MV-4-11 (cell line): Measurements from ENCODE around the gene MYO9A.

Experiments used
- DNase-seq: peaks from one replicate; lab custom pipeline; 2025; lab: John Stamatoyannopoulos, UW

MYO9A gene

DNA sequence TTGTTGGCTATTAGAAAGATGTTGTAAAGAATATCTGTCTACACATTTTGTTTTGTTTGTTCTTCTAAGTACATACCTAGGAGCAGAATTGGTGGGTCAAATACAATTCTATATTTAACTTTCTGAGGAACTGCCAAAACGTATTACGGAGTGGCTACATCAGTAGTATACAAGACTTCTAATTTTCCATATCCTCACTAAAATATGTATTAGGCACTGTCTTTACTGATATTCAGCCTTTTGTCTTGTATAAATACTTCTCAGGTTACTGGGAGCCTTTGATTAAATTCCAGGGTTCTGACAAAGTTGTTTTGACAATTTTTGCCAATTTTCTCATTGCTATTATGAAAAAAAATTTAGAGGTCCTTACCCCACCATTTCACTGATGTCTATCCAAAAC, 160.9 kb downstream of the MYO9A start:
- no peak for DNase-seq

DNA sequence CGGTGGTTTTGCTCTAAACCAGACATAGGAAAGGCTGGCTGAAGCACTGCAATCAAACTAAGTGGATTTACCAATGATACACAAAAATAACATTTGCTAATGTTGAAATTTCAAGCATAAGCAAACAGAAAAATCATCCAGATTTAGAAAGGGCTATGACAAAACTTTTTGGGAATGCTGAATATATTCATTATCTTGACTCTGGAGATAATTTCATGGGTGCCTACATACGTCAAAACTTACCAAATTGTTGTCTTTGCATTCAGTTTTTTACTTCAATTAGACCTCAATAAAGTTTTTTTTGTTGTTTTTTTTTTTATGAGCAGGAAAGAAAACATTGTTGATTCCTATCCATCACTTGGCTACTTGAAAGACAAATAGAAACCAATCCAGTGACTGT, 166.8 kb downstream of the MYO9A start:
- DNase-seq: no peak

DNA sequence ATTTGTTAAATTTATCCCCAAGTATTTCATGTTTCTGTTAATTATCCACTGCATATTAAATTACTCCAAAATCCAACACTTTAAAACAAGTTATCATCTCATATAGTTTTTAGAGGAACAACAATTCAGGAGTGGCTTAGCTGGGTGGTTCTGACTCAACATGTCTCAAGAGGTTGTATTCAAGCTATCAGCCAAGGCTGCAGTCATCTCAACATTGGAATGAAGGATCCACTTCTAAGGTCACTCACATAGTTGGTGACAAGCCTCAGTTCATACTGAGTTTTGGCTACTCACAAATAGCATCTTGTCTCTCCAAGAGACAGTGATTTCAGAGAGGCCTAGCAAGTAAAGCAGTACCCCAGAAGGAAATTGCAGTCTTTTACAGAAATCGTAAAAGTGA, 172.9 kb downstream of the MYO9A start:
- no peak for DNase-seq

DNA sequence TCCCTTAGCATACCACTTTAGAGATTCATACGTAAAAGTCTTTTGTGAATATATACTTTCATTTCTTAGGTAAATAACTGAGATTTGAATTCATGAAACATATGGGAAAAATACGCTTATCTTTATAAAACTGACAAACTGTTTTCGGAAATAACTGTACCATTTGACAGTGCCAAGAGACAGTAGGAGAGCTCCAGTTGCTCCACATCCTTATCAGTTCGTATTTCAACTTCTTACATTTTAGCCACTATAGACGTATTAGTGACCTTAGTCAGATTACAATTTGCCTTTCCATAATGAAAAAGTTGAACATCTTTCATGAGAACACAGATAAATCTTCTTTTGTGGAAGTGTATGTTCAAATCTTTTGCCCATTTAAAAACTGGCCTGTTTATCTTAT, 174.1 kb downstream of the MYO9A start:
- DNase-seq: no peak

DNA sequence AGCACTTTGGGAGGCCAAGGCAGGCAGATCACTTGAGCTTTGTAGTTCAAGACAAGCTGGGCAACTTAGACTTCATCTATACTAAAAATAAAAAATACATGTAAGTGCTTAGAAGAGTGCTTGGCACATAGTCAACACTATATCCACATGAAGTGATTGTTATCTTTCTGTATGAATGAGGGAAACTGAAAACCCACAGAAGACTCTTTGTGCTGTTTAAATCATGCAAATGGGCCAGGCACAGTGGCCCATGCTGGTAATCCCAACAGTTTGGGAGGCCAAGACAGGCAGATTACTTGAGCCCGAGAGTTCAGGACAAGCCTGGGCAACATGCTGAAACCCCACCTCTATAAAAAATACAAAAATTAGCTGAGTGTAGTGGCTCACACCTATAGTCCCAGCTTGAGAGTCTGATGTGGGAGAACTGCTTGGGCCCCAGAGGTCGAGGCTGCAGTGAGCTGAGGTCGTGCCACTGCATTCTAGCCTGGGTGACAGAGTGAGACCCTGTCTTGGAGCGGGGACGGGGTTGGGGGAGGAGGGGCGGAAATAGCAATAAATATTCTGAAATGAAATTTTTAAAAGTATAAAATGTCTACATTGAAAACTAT, 177.9 kb downstream of the MYO9A start:
- DNase-seq: no peak

DNA sequence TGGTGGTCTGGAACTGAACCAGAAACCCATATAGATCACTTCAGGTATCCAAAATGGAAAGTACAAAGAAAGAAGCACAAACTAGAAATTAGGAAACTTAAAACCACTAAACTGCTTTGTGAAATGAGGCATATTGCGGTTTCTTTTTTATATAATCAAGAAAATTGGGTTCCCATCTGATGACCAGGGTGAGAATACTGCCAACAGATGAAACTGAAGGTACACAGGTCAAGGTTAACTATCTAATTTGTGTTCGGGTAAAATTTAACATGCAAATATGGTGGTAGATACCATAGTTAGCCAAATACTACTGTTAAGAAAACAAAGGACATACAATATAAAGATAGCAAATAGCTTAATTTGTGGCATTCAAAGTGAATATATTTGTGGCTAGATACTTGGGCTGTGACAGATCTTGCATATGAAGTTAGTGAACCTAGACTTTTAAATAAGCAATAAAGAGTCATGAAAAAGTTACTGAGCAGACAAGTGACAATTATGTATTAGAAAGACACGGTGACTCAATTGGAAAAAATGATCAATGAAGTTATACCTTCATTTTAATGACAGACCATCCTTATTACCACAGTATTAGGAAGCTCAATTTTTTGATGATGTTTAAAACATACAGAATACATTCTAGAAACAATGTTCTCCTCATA, 180.2 kb downstream of the MYO9A start:
- DNase-seq: no peak

DNA sequence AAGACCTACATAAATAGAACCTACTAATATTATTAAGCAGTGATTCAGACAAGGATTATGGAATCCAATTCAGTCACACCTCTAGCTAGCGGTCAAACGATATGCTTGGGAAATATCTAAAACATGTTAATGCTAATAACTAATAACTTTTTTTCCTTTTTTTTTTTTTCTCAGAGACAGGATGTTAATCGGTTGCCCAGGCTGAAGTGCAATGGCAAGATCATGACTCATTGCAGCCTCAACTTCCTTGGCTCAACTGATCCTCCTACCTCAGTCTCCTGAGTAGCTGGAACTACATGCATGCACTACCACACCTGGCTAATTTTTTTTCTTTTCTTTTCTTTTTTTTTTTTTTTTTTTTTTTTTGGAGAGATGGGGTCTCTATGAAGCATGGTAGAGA, 183.5 kb downstream of the MYO9A start:
- no peak for DNase-seq

DNA sequence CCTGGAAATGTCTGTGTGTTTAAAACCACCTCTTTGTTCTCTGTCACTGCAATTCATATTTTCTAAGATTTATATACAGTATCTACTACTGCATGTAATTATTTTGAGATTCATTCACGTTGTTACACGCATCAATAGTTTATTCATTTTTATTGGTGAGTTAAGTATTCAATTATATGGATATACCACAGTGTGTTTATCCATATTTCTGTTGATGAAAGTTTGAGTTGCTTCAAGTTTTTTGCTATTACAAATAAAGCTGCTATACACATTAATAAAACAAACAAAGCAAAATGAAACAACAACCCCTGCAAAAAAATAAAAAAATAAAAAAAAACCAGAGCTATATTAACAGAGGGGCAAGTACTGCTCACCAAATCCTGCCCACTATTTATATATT, 185.3 kb downstream of the MYO9A start:
- DNase-seq: no peak

DNA sequence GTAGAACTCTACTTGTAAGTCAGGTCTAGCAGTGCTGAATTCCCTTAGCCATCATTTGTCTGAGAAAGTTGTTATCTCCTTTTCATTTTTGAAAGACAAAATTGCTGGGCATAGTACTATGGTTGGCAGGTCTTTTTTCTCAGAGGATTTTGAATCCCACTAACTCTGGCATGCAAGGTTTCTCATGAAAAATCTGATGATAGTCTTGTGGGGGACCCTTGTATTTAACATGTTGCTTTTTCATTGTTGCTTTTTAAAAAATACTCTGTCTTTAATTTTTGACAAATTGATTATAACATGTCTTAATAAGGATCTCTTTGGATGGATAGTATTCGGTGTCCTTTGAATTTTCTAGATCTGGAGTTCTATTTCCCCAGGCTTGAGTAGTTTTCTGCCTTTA, 186.7 kb downstream of the MYO9A start:
- DNase-seq: no peak

DNA sequence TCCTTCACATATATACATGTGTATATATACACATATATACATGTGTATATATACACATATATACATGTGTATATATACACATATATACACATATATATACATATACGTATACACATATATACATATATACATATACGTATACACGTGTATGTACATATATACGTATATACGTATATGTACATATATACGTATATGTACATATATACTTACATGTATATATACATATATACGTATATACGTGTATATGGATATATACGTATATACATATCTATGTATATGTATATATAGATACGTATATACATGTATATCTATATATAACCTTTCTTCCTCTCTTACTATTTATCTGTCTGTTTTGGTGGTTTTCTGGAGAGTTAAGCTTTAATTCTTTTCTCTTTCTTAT, 192.8 kb downstream of the MYO9A start:
- DNase-seq: no peak

DNA sequence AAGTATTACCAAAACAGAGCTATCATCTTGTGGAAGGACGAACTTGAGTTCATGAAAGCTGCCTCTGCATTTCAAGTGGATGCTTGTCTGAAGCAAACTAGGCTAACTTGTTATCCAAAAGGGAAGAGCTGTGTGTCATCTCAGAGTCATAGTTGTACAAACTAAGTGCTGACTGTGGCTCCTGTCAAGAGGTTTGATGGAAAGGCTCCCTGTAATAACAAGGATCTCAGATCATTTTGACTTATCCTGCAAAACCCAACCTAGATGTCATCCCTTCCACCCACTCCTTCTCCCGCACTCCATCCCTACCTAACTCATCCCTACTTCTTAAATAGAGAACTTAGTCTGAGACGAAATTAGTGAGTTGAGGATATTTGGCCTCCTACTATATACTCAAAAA, 196.8 kb downstream of the MYO9A start:
- no peak for DNase-seq

DNA sequence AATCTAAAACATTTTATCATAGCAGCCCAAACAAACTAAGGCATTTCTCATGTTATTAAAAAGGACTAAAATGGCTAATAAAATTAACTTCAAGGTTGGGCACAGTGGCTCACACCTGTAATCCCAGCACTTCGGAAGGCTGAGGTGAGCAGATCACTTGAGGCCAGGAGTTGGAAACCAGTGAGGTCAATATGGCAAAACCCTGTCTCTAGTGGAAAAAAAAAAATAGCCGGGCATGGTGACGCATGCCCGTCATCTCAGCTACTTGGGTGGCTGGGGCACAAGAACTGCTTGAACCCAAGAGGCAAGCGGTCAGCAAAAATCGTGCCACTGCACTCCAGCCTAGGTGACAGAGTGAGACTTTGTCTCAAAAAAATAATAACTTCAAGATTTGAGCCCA, 197.4 kb downstream of the MYO9A start:
- no peak for DNase-seq

DNA sequence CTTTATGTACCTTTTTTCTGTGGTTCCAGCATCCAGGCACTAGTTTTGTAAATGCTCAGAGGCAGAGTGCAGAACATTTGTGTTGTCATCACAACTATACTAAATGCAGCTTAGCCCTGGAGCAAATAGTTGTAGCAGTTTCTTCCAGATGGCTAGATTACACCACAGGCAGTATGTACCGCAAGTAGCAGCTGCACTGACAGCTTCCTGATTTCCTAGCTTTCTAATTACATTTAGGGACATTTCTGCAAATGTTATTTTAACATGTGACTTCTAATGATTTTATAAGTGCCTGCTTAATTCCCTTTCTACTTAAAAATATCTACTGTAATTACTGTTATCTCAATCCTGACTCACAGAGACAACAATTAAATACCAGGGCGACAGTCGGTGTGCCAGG, 201.1 kb downstream of the MYO9A start:
- peak; percentile 92 for DNase-seq

DNA sequence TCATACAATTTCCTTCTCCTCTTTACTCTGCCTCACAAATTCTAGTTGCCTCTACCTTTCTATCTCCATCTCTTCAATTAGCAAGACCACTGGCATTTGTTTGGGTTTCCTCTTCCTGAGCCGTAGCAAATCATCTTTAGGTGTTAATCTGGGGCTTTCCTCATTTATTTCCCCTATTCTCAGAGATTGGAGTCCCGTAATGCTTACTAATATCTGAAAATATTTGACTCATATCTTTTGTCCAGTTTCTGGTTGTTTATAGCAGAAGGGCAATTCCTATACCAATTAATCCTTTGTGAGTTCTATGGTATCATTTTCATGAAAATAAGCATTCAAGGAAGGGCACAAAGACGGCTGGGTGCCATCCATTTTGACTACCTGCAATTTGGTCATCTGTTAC, 203.9 kb downstream of the MYO9A start:
- no peak for DNase-seq

DNA sequence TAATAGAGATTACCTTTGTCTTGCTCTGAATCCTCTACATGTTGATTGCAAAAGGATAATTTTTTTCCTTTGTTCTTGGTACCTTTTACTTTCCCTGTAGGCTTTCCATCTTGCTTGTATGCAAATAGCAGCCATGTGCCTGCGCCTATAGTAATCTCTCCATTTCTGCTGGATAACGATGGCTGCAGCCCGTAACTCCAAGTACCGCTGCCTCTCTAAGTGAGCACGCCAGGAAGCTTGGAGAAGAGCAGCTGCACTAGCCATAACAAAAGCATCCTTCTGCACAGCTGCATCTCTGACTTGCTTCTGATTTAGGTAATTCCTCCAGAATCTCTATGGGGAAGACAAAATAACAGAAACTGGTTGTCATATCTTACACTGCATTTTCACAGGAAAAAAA, 218.3 kb downstream of the MYO9A start:
- no peak for DNase-seq

DNA sequence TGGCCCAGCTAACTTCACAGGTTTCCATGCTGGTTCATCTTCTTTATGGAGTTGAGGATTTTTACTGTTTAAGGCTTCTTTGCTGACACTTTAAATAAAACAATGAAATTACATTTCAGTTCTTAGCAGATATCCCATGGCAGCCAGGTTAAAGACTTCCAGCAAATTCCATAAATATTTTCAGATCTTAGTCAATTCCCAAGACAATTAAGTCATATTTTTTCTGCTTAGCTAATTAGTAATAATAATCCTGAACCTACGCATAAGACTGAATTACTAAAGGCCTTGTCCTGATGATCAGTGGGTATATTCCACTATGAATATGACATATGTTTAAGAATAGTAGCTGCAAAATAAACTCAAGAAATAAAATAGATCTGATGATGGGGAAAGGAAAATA, 224.3 kb downstream of the MYO9A start:
- DNase-seq: no peak

DNA sequence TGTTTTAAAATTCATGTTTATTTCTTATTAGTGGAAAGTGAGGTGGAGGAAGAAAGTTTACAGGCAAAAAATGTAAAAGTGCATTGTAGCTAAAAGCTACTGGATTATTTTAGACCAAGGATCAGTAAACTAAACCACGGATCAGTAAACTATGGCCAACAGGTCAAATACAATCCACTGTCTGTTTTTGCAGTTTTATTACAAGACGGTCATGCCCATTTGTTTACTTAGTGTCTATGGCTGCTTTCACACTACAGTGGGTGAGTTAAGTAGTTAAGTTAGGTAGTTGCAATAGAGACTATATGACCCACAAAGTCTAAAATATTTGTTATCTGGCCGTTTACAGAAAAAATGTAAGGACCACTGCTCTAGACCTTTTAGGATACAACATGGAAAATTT, 225.6 kb downstream of the MYO9A start:
- no peak for DNase-seq

DNA sequence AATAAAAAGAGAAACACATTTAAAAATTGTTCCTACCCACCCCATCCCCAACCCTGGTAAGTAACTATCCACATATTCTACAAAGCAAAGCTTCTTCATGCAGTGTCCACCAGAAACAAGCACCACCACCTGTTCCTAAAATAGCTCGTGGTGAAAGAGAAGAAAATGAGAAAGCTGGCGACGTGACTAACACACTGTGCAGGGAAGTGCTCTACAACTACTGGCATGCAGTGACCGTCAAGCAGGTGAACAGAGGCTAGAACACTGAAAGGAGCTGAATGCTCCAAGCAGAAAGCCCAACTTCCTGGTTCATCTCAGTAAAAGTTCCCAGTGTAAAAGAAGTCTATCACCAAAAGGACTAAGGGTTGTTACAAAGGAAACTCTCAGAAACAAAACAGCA, 226.9 kb downstream of the MYO9A start:
- no peak for DNase-seq

DNA sequence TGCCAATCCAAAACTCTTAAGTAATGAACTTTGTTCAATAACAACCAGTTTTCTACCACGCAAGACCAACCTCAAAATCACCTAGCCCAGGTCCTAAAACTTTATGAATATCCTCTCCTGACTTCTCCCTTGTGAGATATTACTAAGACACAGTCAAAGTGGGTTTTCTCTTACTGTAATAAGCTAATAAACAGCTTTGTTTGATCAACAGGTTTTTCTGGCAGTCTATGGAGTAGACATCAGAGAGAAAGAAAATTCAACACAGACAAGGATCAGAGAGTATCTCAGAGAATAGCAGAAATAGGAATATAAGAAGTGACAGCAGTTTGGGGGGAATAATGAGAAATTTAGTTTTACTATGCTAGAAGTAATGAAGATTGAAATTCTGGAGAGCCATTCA, 228.0 kb downstream of the MYO9A start:
- no peak for DNase-seq

DNA sequence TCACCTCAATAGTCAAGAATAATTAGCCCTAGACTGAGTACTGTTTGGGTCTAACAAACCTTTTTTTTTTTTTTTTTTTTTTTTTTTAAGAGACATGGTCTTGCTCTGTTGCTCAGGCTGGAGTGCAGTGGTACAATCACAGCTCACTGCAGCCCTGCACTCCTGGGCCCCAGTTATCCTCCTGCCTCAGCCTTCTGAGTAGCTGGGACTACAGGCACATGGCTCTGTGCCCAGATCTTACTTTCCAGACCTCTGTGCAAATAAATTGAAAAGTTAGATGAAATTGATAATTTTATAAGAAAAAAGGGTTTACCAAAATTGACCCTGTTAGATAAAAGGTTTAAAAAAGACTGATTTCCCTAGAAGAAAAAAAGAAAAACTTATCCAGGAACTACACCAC, 228.6 kb downstream of the MYO9A start:
- no peak for DNase-seq

DNA sequence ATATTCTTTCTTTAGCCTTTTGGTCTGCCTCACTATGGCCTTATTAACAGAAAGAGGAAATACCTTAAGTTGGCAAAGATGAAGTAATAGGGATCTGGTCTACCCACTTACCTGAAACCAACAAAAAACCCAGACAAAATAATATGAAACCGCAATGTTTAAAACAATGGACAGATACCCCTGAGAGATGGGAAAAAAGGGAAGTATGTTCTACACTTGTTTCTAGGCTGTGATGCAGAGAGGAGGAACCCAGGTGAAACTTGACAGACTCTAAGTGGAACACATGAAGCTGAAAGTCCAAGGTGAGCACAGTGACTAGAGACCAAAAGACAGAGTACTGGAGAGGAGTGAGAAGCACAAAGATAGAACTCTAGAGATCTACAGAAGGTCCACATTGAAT, 229.2 kb downstream of the MYO9A start:
- DNase-seq: no peak

DNA sequence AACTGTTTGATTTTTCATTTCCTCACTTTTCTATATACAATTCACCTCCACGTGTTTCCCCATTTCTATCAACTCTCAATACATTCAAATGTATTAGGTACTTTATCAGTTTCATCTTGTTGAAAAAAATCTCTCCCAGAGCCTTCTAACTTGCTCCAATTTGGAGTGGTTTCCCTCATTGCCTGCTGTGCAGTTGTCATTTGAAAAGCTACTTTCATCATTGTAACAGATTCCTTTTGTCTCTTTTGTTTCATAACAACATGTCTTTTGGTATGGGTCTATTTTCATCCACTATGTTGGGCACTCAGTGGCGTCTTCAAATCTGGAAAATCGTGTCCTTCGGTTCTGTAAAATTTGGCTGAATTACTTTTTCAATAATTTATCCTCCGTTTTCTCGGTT, 232.6 kb downstream of the MYO9A start:
- DNase-seq: no peak

DNA sequence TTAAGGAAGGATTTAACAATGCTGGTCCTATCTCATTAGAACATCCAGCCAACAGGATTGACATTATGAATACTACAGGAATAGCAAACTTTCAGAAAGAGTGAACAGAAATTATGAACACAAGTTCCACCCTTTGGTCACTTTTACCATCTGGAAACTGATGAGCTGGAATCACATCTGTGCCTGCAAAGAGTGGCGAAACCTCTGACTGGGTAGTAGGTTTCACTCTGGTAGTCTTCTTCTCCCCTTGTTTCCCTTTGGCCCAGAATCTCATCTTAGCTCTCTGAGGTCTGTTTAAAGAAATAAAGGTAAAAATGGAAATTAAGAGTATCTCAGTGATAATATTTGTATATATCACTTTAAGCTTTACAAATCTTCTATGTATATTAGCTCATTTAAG, 234.5 kb downstream of the MYO9A start:
- DNase-seq: no peak

DNA sequence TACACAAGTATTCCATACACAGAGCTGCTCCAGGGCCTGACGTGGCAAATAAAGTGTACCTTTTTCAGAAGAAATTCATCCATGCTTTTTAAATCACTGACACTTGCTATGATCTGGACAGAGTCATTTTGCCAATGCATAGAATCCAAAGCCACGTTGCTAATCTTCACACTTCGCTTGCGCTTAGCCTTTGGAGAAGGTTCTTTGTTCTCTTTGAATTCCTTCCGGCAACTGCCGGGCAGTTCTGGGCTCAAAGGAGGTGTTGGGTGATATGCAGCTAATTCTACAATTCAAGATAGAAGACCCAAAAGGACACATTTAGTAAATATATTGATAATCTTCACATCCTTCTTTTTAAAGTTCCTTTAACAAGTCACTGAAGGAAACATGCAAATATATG, 237.7 kb downstream of the MYO9A start:
- DNase-seq: no peak
